Left renal cortex interstitium (tissue), 4 donors: Measurements from ENCODE around the gene WIPF1. TPM values are rescaled to one million over a fixed set of nuclear protein-coding genes. Genes with fewer than 3 reads are reported as not detected.

Experiments
- polyA plus RNA-seq, 4 donors: library from polyadenylated mRNA; unstranded; fragments of 120-200 nt; gene quantifications; one replicate each; pipeline ENCODE4 v1.2.1, GENCODE V29; 2013; ENCODE audit not compliant: insufficient read length in 4 of 4

The WIPF1 gene
- polyA plus RNA-seq, 4 donors, result 24.1 to 28.0 (median 26.4) TPM

Other genes with a start within 250 kb of the WIPF1 start
- 10 to 100 TPM; 29.2 to 31.7 (median 30.1) TPM for gene SCRN3, start 202.1 kb downstream of the WIPF1 start, polyA plus RNA-seq
- gene GPR155, start 110.8 kb downstream of the WIPF1 start, polyA plus RNA-seq, result 10 to 100 TPM in 1 of 4 donors, 1 to 10 TPM in 3; 5.2 to 10.2 (median 7.6) TPM
- 1 to 10 TPM; 3.3 to 6.2 (median 5.0) TPM for gene CHRNA1, start 166.7 kb upstream of the WIPF1 start, polyA plus RNA-seq